BJ (cell line): Measurements from ENCODE around the gene GRB7. TPM values are rescaled to one million over a fixed set of nuclear protein-coding genes. Genes with fewer than 3 reads are reported as not detected.

Source experiments
- CTCF ChIA-PET: fragments of 350-600 bp; formaldehyde crosslinking; extraction: SDS; loops from one replicate; lab custom pipeline; 2021; ENCODE audit warnings: antibody characterized with exemption, inconsistent platforms; lab: Yijun Ruan, JAX
- POLR2A ChIA-PET: fragments of 300-600 bp; sonication (Branson Sonifier 250); formaldehyde crosslinking; extraction: SDS; loops from one replicate; lab custom pipeline; 2021; ENCODE audit warnings: antibody characterized with exemption; lab: Charles Lee
- DNase-seq: peaks from one replicate; pipeline ENCODE4 v3.0.0-alpha.2; 2011; ENCODE audit warnings: low read depth
- H3K27me3 ChIP-seq: 2 replicates; pipeline ENCODE4 v1.6.0; 2011; ENCODE audit warnings: low read length; ENCODE audit not compliant: control insufficient read depth, insufficient read depth
- H3K36me3 ChIP-seq: 2 replicates; pipeline ENCODE4 v1.5.1; 2011; ENCODE audit warnings: low read length; ENCODE audit not compliant: control insufficient read depth, insufficient read depth
- H3K4me3 ChIP-seq: 2 replicates; pipeline ENCODE4 v1.5.1; 2011; ENCODE audit warnings: low read depth, mild to moderate bottlenecking, control low read depth, low read length
- polyA plus RNA-seq: library from polyadenylated mRNA; depleted of rRNA; stranded (reverse); fragments of >200 nt; gene quantifications from 2 replicates; pipeline ENCODE4 v1.2.3, GENCODE V29; 2011
- TF ChIP-seq, protein P1 (sequence below): IDR thresholded peaks from 2 replicates; pipeline ENCODE4 v1.5.1; 2011; ENCODE audit warnings: low read depth, mild to moderate bottlenecking, control low read depth, inconsistent platforms, low read length, moderate library complexity; ENCODE audit not compliant: insufficient read depth

Gene GRB7
- polyA plus RNA-seq, 1 experiment: 0.23 TPM

GRCh38 chr17:39701012-39701783 is 36.5 kb upstream of the GRB7 start:
- POLR2A ChIA-PET: no interaction called here
- TF ChIP-seq, protein P1, sequence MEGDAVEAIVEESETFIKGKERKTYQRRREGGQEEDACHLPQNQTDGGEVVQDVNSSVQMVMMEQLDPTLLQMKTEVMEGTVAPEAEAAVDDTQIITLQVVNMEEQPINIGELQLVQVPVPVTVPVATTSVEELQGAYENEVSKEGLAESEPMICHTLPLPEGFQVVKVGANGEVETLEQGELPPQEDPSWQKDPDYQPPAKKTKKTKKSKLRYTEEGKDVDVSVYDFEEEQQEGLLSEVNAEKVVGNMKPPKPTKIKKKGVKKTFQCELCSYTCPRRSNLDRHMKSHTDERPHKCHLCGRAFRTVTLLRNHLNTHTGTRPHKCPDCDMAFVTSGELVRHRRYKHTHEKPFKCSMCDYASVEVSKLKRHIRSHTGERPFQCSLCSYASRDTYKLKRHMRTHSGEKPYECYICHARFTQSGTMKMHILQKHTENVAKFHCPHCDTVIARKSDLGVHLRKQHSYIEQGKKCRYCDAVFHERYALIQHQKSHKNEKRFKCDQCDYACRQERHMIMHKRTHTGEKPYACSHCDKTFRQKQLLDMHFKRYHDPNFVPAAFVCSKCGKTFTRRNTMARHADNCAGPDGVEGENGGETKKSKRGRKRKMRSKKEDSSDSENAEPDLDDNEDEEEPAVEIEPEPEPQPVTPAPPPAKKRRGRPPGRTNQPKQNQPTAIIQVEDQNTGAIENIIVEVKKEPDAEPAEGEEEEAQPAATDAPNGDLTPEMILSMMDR: no peak

GRCh38 chr17:39701784-39702422 is 35.8 kb upstream of the GRB7 start:
- ChIA-PET CTCF (interaction anchor here (2.9 kb wide), 1 partner anchor 28 kb away, joined by 9 read pairs; the partner anchor contains the start of gene MIEN1), POLR2A (no interaction called here)
- Histone ChIP-seq H3K27me3 (no peaks in the 10 kb centered on the region), H3K4me3 (no peak overlapping the region), H3K36me3 (peaks cover under 1% of the 10 kb centered on the region)
- no peak for DNase-seq
- TF ChIP-seq, protein P1: no peak

More at GRCh38 chr17:39701012-39701783, 36.5 kb upstream of the GRB7 start:
- H3K27me3 ChIP-seq: no peaks in the 10 kb centered on the region
- no peaks in the 10 kb centered on the region; the same call in 1 of the 2 replicates for H3K36me3 ChIP-seq
- CTCF ChIA-PET: interaction anchor here (1.2 to 3.2 kb wide), 6 partner anchors 28 to 79 kb away, joined by 3 to 18 read pairs (median 6); partner anchors contain the start of gene MIEN1
- DNase-seq: no peak
- peak overlapping the region; percentile 84 for H3K4me3 ChIP-seq

DNA sequence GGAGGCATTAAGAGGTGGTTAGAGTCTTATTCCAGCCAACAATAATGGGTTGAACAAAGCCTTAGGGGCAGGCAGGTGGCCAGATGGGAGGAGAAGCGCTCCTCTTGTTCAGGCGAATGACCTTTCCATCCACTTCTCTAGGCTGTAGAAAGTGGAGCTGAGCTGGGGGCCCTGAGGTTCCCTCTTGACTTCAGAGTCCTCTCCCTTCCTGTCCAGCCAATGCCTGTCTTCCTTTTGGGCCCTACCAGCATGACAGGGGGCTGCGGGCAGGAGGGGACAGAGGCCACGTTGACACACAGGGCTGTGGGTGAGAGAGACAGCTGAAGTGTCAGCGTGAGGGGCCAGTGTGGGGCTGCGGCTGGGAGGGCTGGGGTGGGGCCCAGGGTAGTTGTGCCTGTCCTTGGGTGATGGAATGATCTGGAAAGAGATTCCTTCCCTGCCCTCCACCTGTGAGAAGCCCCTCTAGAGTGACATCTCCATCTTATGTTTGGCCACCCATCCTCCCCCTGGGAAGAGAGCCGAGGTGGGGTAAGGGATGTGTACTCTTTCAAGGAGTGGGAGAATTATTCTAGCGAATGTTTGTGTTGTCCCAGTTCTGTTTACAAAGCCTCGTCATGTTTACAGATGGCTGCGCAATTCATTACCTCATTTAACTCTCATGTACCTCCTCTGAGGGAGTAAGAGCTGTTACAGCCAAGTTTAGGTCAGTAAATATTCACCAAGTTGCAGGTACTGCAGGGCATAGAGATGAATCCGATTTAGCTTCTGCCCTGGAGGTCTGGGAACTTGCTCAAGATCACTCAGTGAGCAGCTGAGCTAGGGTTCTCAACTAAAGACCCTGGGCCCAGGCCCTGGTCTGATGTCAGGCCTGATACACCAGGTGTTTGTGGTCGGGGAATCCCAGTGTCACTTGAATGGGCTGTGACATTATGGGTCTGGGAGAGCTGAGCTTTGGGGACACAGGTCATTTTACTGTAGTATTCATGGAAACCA is 34.5 kb upstream of the GRB7 start:
- CTCF ChIA-PET: interaction anchor here (0.6 to 2.9 kb wide), 2 partner anchors 27 to 81 kb away, joined by 3 to 9 read pairs; partner anchors contain the start of gene MIEN1
- POLR2A ChIA-PET: interaction anchor here (0.6 kb wide), 1 partner anchor 22 kb away, joined by 4 read pairs; no protein-coding TSS in a partner anchor
- no peaks in the 10 kb centered on the region for H3K27me3 ChIP-seq
- no peak overlapping the region for H3K4me3 ChIP-seq
- no peak for DNase-seq
- TF ChIP-seq, protein P1: no peak
- peaks cover 7% of the 10 kb centered on the region for H3K36me3 ChIP-seq

- TF ChIP-seq, protein P1: no peak
- POLR2A ChIA-PET: interaction anchor here (0.6 kb wide), 1 partner anchor 21 kb away, joined by 4 read pairs; no protein-coding TSS in a partner anchor
- H3K27me3 ChIP-seq: no peaks in the 10 kb centered on the region
- no peak for DNase-seq
- CTCF ChIA-PET: interaction anchor here (2.9 kb wide), 1 partner anchor 26 kb away, joined by 9 read pairs; the partner anchor contains the start of gene MIEN1
- peaks cover 12% of the 10 kb centered on the region for H3K36me3 ChIP-seq
- H3K4me3 ChIP-seq: no peak overlapping the region
Measured at GRCh38 chr17:39703913-39704312, 33.8 kb upstream of the GRB7 start.
